ENCODE measurements around the gene ZNF165.
A peak's percentile ranks its signal among the peaks of the same experiment; 100 is the strongest.

The ZNF165 gene

DNA sequence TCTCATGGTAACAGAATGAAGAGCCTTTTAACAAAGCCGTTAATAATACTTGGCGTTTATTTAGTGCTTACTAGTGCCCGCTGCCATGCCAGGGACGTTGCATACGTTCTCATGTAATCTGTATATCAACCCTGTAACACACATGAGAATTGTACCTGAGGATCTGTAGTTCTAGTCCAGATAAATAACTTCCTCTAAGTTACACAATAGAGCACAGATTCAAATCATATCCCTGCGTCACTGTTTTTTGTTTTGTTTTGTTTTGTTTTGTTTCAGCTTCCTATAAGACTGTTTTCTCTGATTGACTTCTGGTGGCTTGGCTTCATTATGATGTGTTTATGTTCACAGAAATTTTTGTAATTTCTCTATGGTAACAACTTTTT is 44.6 kb downstream of the ZNF165 start:
- no peak for TF ChIP-seq MYC (IDR thresholded peaks at IDR 0.05; ENCODE audit: low read depth, low read length)
- TF ChIP-seq, protein P1, sequence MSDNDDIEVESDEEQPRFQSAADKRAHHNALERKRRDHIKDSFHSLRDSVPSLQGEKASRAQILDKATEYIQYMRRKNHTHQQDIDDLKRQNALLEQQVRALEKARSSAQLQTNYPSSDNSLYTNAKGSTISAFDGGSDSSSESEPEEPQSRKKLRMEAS (IDR thresholded peaks at IDR 0.05; ENCODE audit: low read depth, low read length) = no peak
- TF ChIP-seq, protein P2, sequence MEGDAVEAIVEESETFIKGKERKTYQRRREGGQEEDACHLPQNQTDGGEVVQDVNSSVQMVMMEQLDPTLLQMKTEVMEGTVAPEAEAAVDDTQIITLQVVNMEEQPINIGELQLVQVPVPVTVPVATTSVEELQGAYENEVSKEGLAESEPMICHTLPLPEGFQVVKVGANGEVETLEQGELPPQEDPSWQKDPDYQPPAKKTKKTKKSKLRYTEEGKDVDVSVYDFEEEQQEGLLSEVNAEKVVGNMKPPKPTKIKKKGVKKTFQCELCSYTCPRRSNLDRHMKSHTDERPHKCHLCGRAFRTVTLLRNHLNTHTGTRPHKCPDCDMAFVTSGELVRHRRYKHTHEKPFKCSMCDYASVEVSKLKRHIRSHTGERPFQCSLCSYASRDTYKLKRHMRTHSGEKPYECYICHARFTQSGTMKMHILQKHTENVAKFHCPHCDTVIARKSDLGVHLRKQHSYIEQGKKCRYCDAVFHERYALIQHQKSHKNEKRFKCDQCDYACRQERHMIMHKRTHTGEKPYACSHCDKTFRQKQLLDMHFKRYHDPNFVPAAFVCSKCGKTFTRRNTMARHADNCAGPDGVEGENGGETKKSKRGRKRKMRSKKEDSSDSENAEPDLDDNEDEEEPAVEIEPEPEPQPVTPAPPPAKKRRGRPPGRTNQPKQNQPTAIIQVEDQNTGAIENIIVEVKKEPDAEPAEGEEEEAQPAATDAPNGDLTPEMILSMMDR (IDR thresholded peaks at IDR 0.05; ENCODE audit: low read depth, low read length) = no peak
- no peak for TF ChIP-seq POLR2A (IDR thresholded peaks at IDR 0.05; ENCODE audit: extremely low read depth, insufficient read length)
- H3K4me3 ChIP-seq (ENCODE audit: low read depth, low read length) = peak overlapping the region; percentile 77
- no peak for DNase-seq (ENCODE audit: low read depth)

DNA sequence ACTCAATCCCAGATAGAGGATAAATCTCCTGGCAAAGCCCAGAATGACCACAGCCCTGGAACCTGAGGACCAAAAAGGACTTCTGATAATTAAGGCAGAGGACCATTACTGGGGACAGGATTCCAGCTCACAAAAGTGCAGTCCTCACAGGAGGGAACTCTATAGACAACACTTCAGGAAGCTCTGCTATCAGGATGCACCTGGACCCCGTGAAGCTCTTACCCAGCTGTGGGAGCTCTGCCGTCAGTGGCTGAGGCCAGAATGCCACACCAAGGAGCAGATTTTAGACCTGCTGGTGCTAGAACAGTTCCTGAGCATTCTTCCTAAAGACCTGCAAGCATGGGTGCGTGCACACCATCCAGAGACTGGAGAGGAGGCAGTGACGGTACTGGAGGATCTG is 45.0 kb downstream of the ZNF165 start:
- TF ChIP-seq MYC (IDR thresholded peaks at IDR 0.05; ENCODE audit: low read depth, low read length) (no peak), POLR2A (IDR thresholded peaks at IDR 0.05; ENCODE audit: extremely low read depth, insufficient read length) (no peak)
- TF ChIP-seq, protein P1 (IDR thresholded peaks at IDR 0.05; ENCODE audit: low read depth, low read length) = no peak
- TF ChIP-seq, protein P2 (IDR thresholded peaks at IDR 0.05; ENCODE audit: low read depth, low read length) = no peak
- peak overlapping the region; percentile 77 for H3K4me3 ChIP-seq (ENCODE audit: low read depth, low read length)
- no peak for DNase-seq (ENCODE audit: low read depth)

DNA sequence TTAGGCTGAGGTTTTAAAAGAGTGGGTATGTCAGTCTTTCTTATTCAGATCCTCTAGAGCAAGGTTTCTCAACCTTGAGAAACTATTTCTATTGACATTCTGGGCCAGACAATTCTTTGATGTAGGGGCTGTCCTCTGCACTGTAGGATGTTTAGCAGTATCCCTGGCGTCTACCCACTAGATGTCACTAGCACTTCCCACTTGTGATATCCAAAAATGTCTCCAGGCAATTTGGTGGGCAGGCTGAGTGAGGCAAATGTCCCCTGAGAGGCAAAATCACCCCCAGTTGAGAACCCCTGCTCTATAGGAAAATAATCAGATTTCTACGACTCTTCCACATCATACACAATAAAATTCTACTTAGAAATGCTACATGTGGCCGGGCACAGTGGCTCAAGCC is 53.6 kb downstream of the ZNF165 start:
- TF ChIP-seq, protein P2 (IDR thresholded peaks at IDR 0.05; ENCODE audit: low read depth, low read length) = peak; percentile 69
- TF ChIP-seq, protein P1 (IDR thresholded peaks at IDR 0.05; ENCODE audit: low read depth, low read length) = no peak
- H3K4me3 ChIP-seq (ENCODE audit: low read depth, low read length) = no peak overlapping the region
- peak; percentile 72 for DNase-seq (ENCODE audit: low read depth)

DNA sequence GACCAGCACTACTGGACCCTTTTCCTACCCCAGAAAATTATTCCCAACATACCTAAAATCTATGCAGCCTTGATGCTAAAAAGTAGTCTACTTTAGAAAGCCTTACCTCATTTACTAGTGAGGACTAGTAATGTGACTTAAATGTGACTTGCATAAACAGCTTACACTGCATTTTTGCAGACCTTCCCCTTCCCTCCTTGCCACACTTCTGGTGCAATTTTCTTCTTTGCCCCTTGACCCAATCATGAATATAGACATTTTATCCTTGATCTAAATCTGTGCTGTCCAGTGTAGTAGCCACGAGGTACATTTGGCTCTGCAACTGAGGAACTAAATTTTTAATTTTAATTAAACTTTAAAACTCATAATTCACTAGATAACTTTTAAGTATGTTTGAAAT is 54.3 kb downstream of the ZNF165 start:
- DNase-seq (ENCODE audit: low read depth) = peak; percentile 33
- peak overlapping the region; percentile 30 for H3K4me3 ChIP-seq (ENCODE audit: low read depth, low read length)
- TF ChIP-seq, protein P2 (IDR thresholded peaks at IDR 0.05; ENCODE audit: low read depth, low read length) = no peak
- TF ChIP-seq MYC (IDR thresholded peaks at IDR 0.05; ENCODE audit: low read depth, low read length) = no peak
- TF ChIP-seq, protein P1 (IDR thresholded peaks at IDR 0.05; ENCODE audit: low read depth, low read length) = no peak
- TF ChIP-seq POLR2A (IDR thresholded peaks at IDR 0.05; ENCODE audit: extremely low read depth, insufficient read length) = no peak

DNA sequence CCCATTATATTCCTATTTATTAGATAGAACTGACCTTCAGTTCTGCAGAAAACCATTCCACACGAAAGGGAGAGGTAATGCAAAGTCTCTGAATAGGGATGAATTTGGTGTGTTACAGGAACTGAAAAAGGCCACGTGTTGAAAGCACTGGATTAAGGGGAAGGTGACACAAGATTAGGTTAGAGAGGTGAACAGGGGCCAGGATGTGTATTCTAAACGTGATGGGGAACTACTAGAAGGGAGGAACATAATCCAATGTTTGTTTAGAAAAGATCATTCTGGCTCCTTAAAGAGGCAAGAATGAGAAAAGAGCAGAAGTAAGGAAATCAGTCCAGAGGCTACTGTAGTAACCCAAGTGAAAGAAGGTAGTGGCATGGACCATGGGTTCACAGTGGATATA is 55.0 kb downstream of the ZNF165 start:
- TF ChIP-seq MYC (IDR thresholded peaks at IDR 0.05; ENCODE audit: low read depth, low read length) = no peak
- TF ChIP-seq, protein P1 (IDR thresholded peaks at IDR 0.05; ENCODE audit: low read depth, low read length) = peak; percentile 61
- TF ChIP-seq POLR2A (IDR thresholded peaks at IDR 0.05; ENCODE audit: extremely low read depth, insufficient read length) = no peak
- DNase-seq (ENCODE audit: low read depth) = peak; percentile 48

DNA sequence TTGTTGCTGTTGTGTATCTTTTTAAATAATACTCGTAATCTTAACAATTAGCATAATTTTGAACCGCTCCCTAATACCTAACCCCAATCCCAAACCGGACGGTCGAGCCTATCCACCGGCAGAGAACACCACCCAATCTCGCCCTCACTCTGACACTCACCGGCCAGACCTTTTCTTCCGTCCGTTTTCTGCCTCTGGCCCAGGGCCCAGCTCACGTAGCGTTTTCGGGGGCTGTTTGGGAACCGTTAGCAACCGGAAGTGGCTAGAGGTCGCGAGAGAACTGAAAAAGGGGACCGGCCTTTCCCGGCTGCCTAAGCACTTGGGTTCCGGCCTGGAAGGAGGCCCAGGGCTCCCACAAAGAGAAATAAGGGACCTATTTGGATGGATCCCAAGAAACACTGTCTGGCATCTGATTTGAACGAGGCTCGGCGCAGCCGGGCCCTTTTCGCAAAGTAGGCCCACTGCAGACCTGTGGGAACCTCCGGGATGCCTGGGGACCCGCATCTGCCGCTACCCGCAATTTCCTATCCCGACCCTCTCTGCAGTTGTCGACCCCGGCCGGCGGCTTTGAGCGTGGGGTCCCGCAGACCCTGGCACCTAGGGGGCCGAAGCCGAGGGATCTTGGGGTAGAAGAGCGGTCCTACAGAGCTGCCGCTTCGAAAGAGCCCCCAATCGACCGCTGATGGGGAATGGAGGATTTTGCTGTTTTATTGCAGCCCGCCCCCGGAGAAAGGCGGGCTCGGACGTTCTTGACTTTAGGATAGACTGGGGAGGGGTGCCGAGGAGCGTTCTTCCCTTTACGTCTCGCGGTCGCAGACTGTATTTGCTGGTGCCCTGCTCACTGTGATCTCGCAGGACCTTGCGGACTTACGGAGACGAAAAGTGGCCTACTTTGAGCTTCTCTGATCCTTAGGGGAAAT is 56.5 kb downstream of the ZNF165 start:
- TF ChIP-seq POLR2A (IDR thresholded peaks at IDR 0.05; ENCODE audit: extremely low read depth, insufficient read length) (peak; percentile 64), MYC (IDR thresholded peaks at IDR 0.05; ENCODE audit: low read depth, low read length) (peak; percentile 46; the same call in 1 of the 2 replicates)
- TF ChIP-seq, protein P1 (IDR thresholded peaks at IDR 0.05; ENCODE audit: low read depth, low read length) = no peak; the same call in 1 of the 2 replicates
- TF ChIP-seq, protein P2 (IDR thresholded peaks at IDR 0.05; ENCODE audit: low read depth, low read length) = no peak
- peak; percentile 96 for DNase-seq (ENCODE audit: low read depth)
- H3K4me3 ChIP-seq (ENCODE audit: low read depth, low read length) = peak overlapping the region; percentile 97

More for the DNA sequence above, 55.0 kb downstream of the ZNF165 start:
- peak overlapping the region; percentile 97 for H3K4me3 ChIP-seq (ENCODE audit: low read depth, low read length)

All from NB4 (cell line).